SK-N-SH (cell line): ENCODE data around the gene KDM4C. TPM values are rescaled to one million over a fixed set of nuclear protein-coding genes. Genes with fewer than 3 reads are reported as not detected.
A peak's percentile ranks its signal among the peaks of the same experiment; 100 is the strongest.

Experiments used
- CTCF ChIA-PET: fragments of 300-600, 350-600 bp; formaldehyde crosslinking; extraction: SDS; loops from one replicate; lab custom pipeline; 2021; lab: Yijun Ruan, JAX
- POLR2A ChIA-PET: fragments of 350-600 bp; sonication (Branson Sonifier 250); formaldehyde crosslinking; extraction: SDS; loops from one replicate; lab custom pipeline; 2020; ENCODE audit warnings: antibody characterized with exemption, inconsistent platforms; lab: Yijun Ruan, JAX
- DNase-seq: peaks from one replicate; pipeline ENCODE4 v3.0.0; 2012
- H2AFZ ChIP-seq: fragments of 200-600 bp; sonication (generic); 2 replicates; pipeline ENCODE4 v1.8.1; 2016; ENCODE audit warnings: antibody characterized with exemption, mild to moderate bottlenecking, low read depth
- H3F3A ChIP-seq: fragments of 200-600 bp; sonication (generic); replicated peaks from 2 replicates; pipeline ENCODE3; 2016; ENCODE audit warnings: antibody characterized with exemption, mild to moderate bottlenecking; ENCODE audit not compliant: insufficient read depth
- H3K27ac ChIP-seq, 2 experiments: fragments of 200-500 bp in 1 of 2; fragments of 200-600 bp in 1 of 2; sonication (Bioruptor generic) in 1 of 2; sonication (generic), shearing (Covaris generic) in 1 of 2; 2 replicates each; pipeline versions ENCODE4 v1.5.1 to v1.6.1; 2014 to 2016; ENCODE audit warnings: low read depth in 2 of 2, inconsistent platforms in 1 of 2, low read length in 1 of 2, mild to moderate bottlenecking in 1 of 2, mixed read lengths in 1 of 2
- H3K27me3 ChIP-seq: fragments of 200-600 bp; sonication (generic), shearing (Covaris generic); 2 replicates; pipeline ENCODE4 v1.6.1; 2016; ENCODE audit warnings: mixed run types; ENCODE audit not compliant: insufficient read depth
- H3K36me3 ChIP-seq, 2 experiments: fragments of 200-500 bp in 1 of 2; fragments of 200-600 bp in 1 of 2; sonication (Bioruptor generic) in 1 of 2; sonication (generic) in 1 of 2; replicated peaks in 1 of 2; 2 replicates each; pipeline versions ENCODE3 to v1.5.1; 2014 to 2016; ENCODE audit warnings: low read length in 1 of 2, mild to moderate bottlenecking in 1 of 2; ENCODE audit not compliant: insufficient read depth in 2 of 2, control insufficient read depth in 1 of 2
- H3K4me1 ChIP-seq, 2 experiments: fragments of 200-500 bp in 1 of 2; fragments of 200-600 bp in 1 of 2; sonication (Bioruptor generic) in 1 of 2; sonication (generic), shearing (Covaris generic) in 1 of 2; 2 replicates each; pipeline versions ENCODE4 v1.5.1 to v1.6.1; 2014 to 2016; ENCODE audit warnings: low read depth in 1 of 2, low read length in 1 of 2, mixed run types in 1 of 2; ENCODE audit not compliant: insufficient read depth in 2 of 2, control insufficient read depth in 1 of 2
- H3K4me2 ChIP-seq: fragments of 200-600 bp; sonication (generic), shearing (Covaris generic); 2 replicates; pipeline ENCODE4 v1.6.1; 2017; ENCODE audit warnings: mixed run types
- H3K4me3 ChIP-seq, 2 experiments: fragments of 200-500 bp in 1 of 2; fragments of 200-600 bp in 1 of 2; sonication (Bioruptor generic) in 1 of 2; sonication (generic), shearing (Covaris generic) in 1 of 2; 2 replicates each; pipeline versions ENCODE4 v1.5.1 to v1.8.1; 2014 to 2016; ENCODE audit warnings: low read depth in 2 of 2, inconsistent platforms in 1 of 2, low read length in 1 of 2, mild to moderate bottlenecking in 1 of 2, mixed read lengths in 1 of 2, moderate library complexity in 1 of 2
- H3K79me2 ChIP-seq: fragments of 200-600 bp; sonication (generic); 2 replicates; pipeline ENCODE4 v1.8.1; 2017; ENCODE audit warnings: mild to moderate bottlenecking; ENCODE audit not compliant: insufficient read depth
- H3K9ac ChIP-seq: fragments of 200-600 bp; sonication (generic); 2 replicates; pipeline ENCODE4 v1.6.1; 2017; ENCODE audit warnings: mixed run types
- H3K9me2 ChIP-seq: fragments of 200-600 bp; sonication (generic); 2 replicates; pipeline ENCODE4 v1.6.1; 2017; ENCODE audit warnings: mixed run types
- H3K9me3 ChIP-seq: fragments of 200-600 bp; sonication (generic); 2 replicates; pipeline ENCODE4 v1.6.1; 2017; ENCODE audit warnings: mixed run types, mild to moderate bottlenecking, moderate library complexity
- H4K20me1 ChIP-seq: fragments of 200-600 bp; sonication (generic); 2 replicates; pipeline ENCODE4 v1.6.1; 2017; ENCODE audit warnings: mild to moderate bottlenecking, mixed run types; ENCODE audit not compliant: insufficient read depth
- CHD2 ChIP-seq: fragments of 150-350 bp; IDR thresholded peaks from 2 replicates; pipeline ENCODE4 v1.6.1; 2018; ENCODE audit warnings: low read length; ENCODE audit not compliant: partially characterized antibody
- ELF1 ChIP-seq: IDR thresholded peaks from 2 replicates; pipeline ENCODE4 v1.4.0; 2012
- EZH2phosphoT487 ChIP-seq: fragments of 200-600 bp; sonication (generic); IDR thresholded peaks from 2 replicates; pipeline ENCODE4 v1.6.1; 2017; ENCODE audit warnings: low read depth, mixed run types, mild to moderate bottlenecking, antibody characterized with exemption, moderate library complexity, borderline replicate concordance
- FOSL2 ChIP-seq: IDR thresholded peaks from 2 replicates; pipeline ENCODE4 v1.4.0; 2012; ENCODE audit warnings: low read depth, mild to moderate bottlenecking, moderate library complexity, borderline replicate concordance
- FOXJ3 ChIP-seq: sonication (generic); formaldehyde crosslinking; IDR thresholded peaks from 2 replicates; pipeline ENCODE4 v1.5.1; 2020; ENCODE audit warnings: mild to moderate bottlenecking, missing genetic modification reagents
- FOXM1 ChIP-seq: IDR thresholded peaks from 2 replicates; pipeline ENCODE4 v1.4.0; 2012; ENCODE audit warnings: low read depth, mild to moderate bottlenecking
- GABPA ChIP-seq: IDR thresholded peaks from 2 replicates; pipeline ENCODE4 v1.4.0; 2012; ENCODE audit warnings: low read depth, mild to moderate bottlenecking
- GATA2 ChIP-seq: sonication (generic); formaldehyde crosslinking; IDR thresholded peaks from 2 replicates; pipeline ENCODE4 v1.5.0; 2020; ENCODE audit warnings: mild to moderate bottlenecking, missing genetic modification reagents
- JUND ChIP-seq: IDR thresholded peaks from 2 replicates; pipeline ENCODE4 v1.4.0; 2012
- MAX ChIP-seq: IDR thresholded peaks from 2 replicates; pipeline ENCODE4 v1.4.0; 2012; ENCODE audit warnings: low read depth
- MEF2A ChIP-seq: IDR thresholded peaks from 2 replicates; pipeline ENCODE4 v1.4.0; 2012; ENCODE audit warnings: low read depth, borderline replicate concordance
- NFIC ChIP-seq: IDR thresholded peaks from 2 replicates; pipeline ENCODE4 v1.4.0; 2012; ENCODE audit warnings: borderline replicate concordance
- NRF1 ChIP-seq: IDR thresholded peaks from 2 replicates; pipeline ENCODE4 v1.6.1; 2012; ENCODE audit warnings: low read depth, mild to moderate bottlenecking, low read length
- PBX3 ChIP-seq: IDR thresholded peaks from 2 replicates; pipeline ENCODE4; 2012
- RCOR1 ChIP-seq: fragments of 150-350 bp; IDR thresholded peaks from 2 replicates; pipeline ENCODE4 v1.6.1; 2017; ENCODE audit warnings: antibody characterized with exemption, low read length
- SMC3 ChIP-seq: IDR thresholded peaks from 2 replicates; pipeline ENCODE4 v1.6.1; 2012; ENCODE audit warnings: low read depth, low read length, improper control_type of control experiment
- TAF1 ChIP-seq: IDR thresholded peaks from 2 replicates; pipeline ENCODE4 v1.6.1; 2012; ENCODE audit warnings: low read depth, mild to moderate bottlenecking, low read length, moderate library complexity, borderline replicate concordance
- TCF12 ChIP-seq: IDR thresholded peaks from 2 replicates; pipeline ENCODE4 v1.4.0; 2012
- TEAD4 ChIP-seq: IDR thresholded peaks from 2 replicates; pipeline ENCODE4 v1.4.0; 2012; ENCODE audit warnings: mild to moderate bottlenecking, borderline replicate concordance; ENCODE audit not compliant: insufficient read depth
- USF1 ChIP-seq: IDR thresholded peaks from 2 replicates; pipeline ENCODE4 v1.4.0; 2012; ENCODE audit warnings: low read depth, borderline replicate concordance
- USF2 ChIP-seq: fragments of 150-350 bp; IDR thresholded peaks from 2 replicates; pipeline ENCODE4 v1.6.1; 2017; ENCODE audit warnings: antibody characterized with exemption, low read length, low read depth, borderline replicate concordance
- YY1 ChIP-seq: IDR thresholded peaks from 2 replicates; pipeline ENCODE4 v1.4.0; 2012; ENCODE audit warnings: low read depth, mild to moderate bottlenecking
- ZBTB33 ChIP-seq: IDR thresholded peaks from 2 replicates; pipeline ENCODE4 v1.4.0; 2012; ENCODE audit warnings: low read depth, borderline replicate concordance
- WGBS: methylation state at CpG from one replicate; pipeline ENCODE4 v1.1.6; 2017; ENCODE audit warnings: low lambda C conversion rate; 5-methylcytosine and 5-hydroxymethylcytosine counted together
- polyA plus RNA-seq, 3 experiments: library from polyadenylated mRNA; depleted of rRNA; stranded (reverse); fragments of >200 nt; gene quantifications; 2 replicates each; pipeline ENCODE4 v1.2.3, GENCODE V29; 2012

Gene KDM4C
- polyA plus RNA-seq, 1 of the 3 experiments (the other 2 are of a cell fraction) = 9.4 TPM

- Histone ChIP-seq H3K79me2 (peaks cover 22% of the 10 kb centered on the region), H3K27ac (peak overlapping the region; percentile 91 to 96), H3K4me1 (peaks cover 0 to 4% of the 10 kb centered on the region in 2 experiments; a peak in 2 of 4 replicates), H3K9me3 (no peaks in the 10 kb centered on the region), H3K4me2 (peak overlapping the region; percentile 93), H3F3A (peaks cover 16% of the 10 kb centered on the region), H4K20me1 (no peaks in the 10 kb centered on the region), H2AFZ (peak overlapping the region; percentile 86), H3K27me3 (no peaks in the 10 kb centered on the region), H3K4me3 (peak overlapping the region; percentile 77 to 98), H3K9ac (peak overlapping the region; percentile 77), H3K36me3 (no peaks in the 10 kb centered on the region), H3K9me2 (no peaks in the 10 kb centered on the region)
- ChIA-PET CTCF (interaction anchor here (0.9 to 2.0 kb wide), 2 partner anchors 70 to 189 kb away, joined by 3 to 9 read pairs; no protein-coding TSS in a partner anchor), POLR2A (interaction anchor here (0.7 to 1.9 kb wide), 4 partner anchors 12 to 1870 kb away, joined by 3 to 13 read pairs (median 6); no protein-coding TSS in a partner anchor)
- peak; percentile 55 for DNase-seq
- WGBS = 1% methylated on average over 9 of the region's 14 CpGs
- TF ChIP-seq TEAD4 (no peak), CHD2 (no peak), JUND (peak; percentile 23; the same call in 1 of the 2 replicates), GABPA (no peak), TAF1 (no peak), FOXJ3 (CRISPR knock-in tag) (no peak), MAX (no peak), ELF1 (no peak), RCOR1 (no peak), USF1 (no peak), NFIC (no peak), YY1 (no peak), USF2 (no peak), FOSL2 (peak; percentile 13; the same call in 1 of the 2 replicates), NRF1 (no peak)
Observed at GRCh38 chr9:6757132-6757455, 679 bp upstream of the KDM4C start.

GRCh38 chr9:6758248-6758497 lies 400 bp downstream of the KDM4C start:
- no peaks in the 10 kb centered on the region for H3K27me3 ChIP-seq
- ChIA-PET POLR2A (interaction anchor here (0.6 to 1.9 kb wide), 8 partner anchors 13 to 78 kb away, joined by 3 to 13 read pairs (median 4); no protein-coding TSS in a partner anchor), CTCF (interaction anchor here (0.7 to 2.0 kb wide), 5 partner anchors 16 to 69 kb away, joined by 3 to 9 read pairs (median 4); no protein-coding TSS in a partner anchor)
- 0% methylated on average over 3 of the region's 35 CpGs for WGBS
- H3K79me2 ChIP-seq = peaks cover 29% of the 10 kb centered on the region
- H3K4me1 ChIP-seq = peaks cover 0 to 4% of the 10 kb centered on the region in 2 experiments; a peak in 2 of 4 replicates
- H3K36me3 ChIP-seq = no peaks in the 10 kb centered on the region
- no peaks in the 10 kb centered on the region for H4K20me1 ChIP-seq
- peak overlapping the region; percentile 91 to 96 for H3K27ac ChIP-seq
- H3K4me3 ChIP-seq = peak overlapping the region; percentile 77 to 98
- no peaks in the 10 kb centered on the region for H3K9me2 ChIP-seq
- H2AFZ ChIP-seq = peak overlapping the region; percentile 86
- peaks cover 16% of the 10 kb centered on the region for H3F3A ChIP-seq
- H3K9ac ChIP-seq = peak overlapping the region; percentile 77
- H3K9me3 ChIP-seq = no peaks in the 10 kb centered on the region
- H3K4me2 ChIP-seq = peak overlapping the region; percentile 93
- no peak for DNase-seq
- no peak for TF ChIP-seq MAX
- TF ChIP-seq MEF2A = no peak
- TF ChIP-seq GABPA = no peak
- TF ChIP-seq RCOR1 = no peak
- no peak for TF ChIP-seq TCF12
- TF ChIP-seq USF1 = no peak
- no peak for TF ChIP-seq SMC3
- no peak for TF ChIP-seq FOXM1
- TF ChIP-seq ZBTB33 = no peak
- no peak for TF ChIP-seq TAF1
- no peak for TF ChIP-seq PBX3
- TF ChIP-seq EZH2phosphoT487 = no peak
- TF ChIP-seq GATA2 (CRISPR knock-in tag) = no peak
- no peak for TF ChIP-seq NRF1
- no peak for TF ChIP-seq FOXJ3 (CRISPR knock-in tag)
